NCI-H524 (cell line): Measurements from ENCODE around the gene TTF2.
"Not testable (repeated sequence)": the region's sequence is repeated elsewhere in the genome, so short reads cannot be mapped to it uniquely, and the experiment has no call there.

ENCODE experiments used
- DNase-seq, 2 experiments: peaks; one replicate each; lab custom pipeline; 2025; lab: John Stamatoyannopoulos, UW

Gene TTF2

GRCh38 chr1:117121589-117122329, 61.6 kb downstream of the TTF2 start, which contains the start of gene TRIM45:
Gene TRIM45 (minus strand): TSS chr1:117121749. CDS start chr1:117121201, 548 bp downstream.
- DNase-seq, result peak; percentile 91 to 94

GRCh38 chr1:117122330-117123025, 62.4 kb downstream of the TTF2 start:
- peak in 1 of 2 experiments; percentile 31 for DNase-seq

- no peak for DNase-seq
These were observed 63.1 kb downstream of the TTF2 start for GRCh38 chr1:117123274-117123673.

- DNase-seq, result no peak
These were observed 64.5 kb downstream of the TTF2 start for GRCh38 chr1:117124661-117125060.

GRCh38 chr1:117127795-117128194, 67.7 kb downstream of the TTF2 start:
- no peak for DNase-seq

- peak in 1 of 2 experiments; percentile 21 for DNase-seq
These were observed 68.4 kb downstream of the TTF2 start for GRCh38 chr1:117128323-117129079.

- no peak for DNase-seq
These were observed 70.4 kb downstream of the TTF2 start for GRCh38 chr1:117130526-117130925.

- DNase-seq, result no peak
These were observed 75.2 kb downstream of the TTF2 start for GRCh38 chr1:117135329-117135728.

GRCh38 chr1:117136749-117137148, 76.6 kb downstream of the TTF2 start:
- no peak for DNase-seq

- DNase-seq, result no peak
These were observed 77.2 kb downstream of the TTF2 start for GRCh38 chr1:117137281-117137855.

- DNase-seq, result no peak
These were observed 78.0 kb downstream of the TTF2 start for GRCh38 chr1:117138106-117138505.

- DNase-seq, result no peak
These were observed 78.4 kb downstream of the TTF2 start for GRCh38 chr1:117138561-117138960.

- no peak for DNase-seq
These were observed 82.1 kb downstream of the TTF2 start for GRCh38 chr1:117142200-117142599.

GRCh38 chr1:117143172-117143571, 83.0 kb downstream of the TTF2 start:
- no peak for DNase-seq

- DNase-seq, result no peak
These were observed 83.7 kb downstream of the TTF2 start for GRCh38 chr1:117143871-117144270.

- no peak for DNase-seq
These were observed 85.9 kb downstream of the TTF2 start for GRCh38 chr1:117146072-117146471.

- peak; percentile 12 to 50 for DNase-seq
These were observed 86.6 kb downstream of the TTF2 start for GRCh38 chr1:117146575-117147340.

- DNase-seq, result no peak
These were observed 87.3 kb downstream of the TTF2 start for GRCh38 chr1:117147341-117147831.

GRCh38 chr1:117147856-117148588, 87.9 kb downstream of the TTF2 start:
- DNase-seq, result peak; percentile 30 to 77

GRCh38 chr1:117150316-117150715, 90.2 kb downstream of the TTF2 start:
- no peak for DNase-seq

- DNase-seq, result not testable (repeated sequence)
These were observed 91.2 kb downstream of the TTF2 start for GRCh38 chr1:117151305-117151704.
